Body of pancreas (tissue), 4 donors: ENCODE results near the gene USH2A. TPM values are rescaled to one million over a fixed set of nuclear protein-coding genes. Genes with fewer than 3 reads are reported as not detected.
A peak's percentile ranks its signal among the peaks of the same experiment; 100 is the strongest.

ENCODE experiments used
- ATAC-seq: fragments of 150-250 bp; one replicate; pipeline ENCODE4 v1.9.1; 2016
- DNase-seq, 4 donors: peaks; one replicate each; pipeline ENCODE4 v3.0.0-alpha.2; 2019
- H3K27ac ChIP-seq, 4 donors: fragments of 200-600 bp; sonication (generic); 1 replicate in 3 of 4; 2 replicates in 1 of 4; pipeline versions ENCODE4 v1.5.1 to v1.6.1; 2016 to 2019; ENCODE audit warnings: mild to moderate bottlenecking in 1 of 4, mixed read lengths in 1 of 4, moderate library complexity in 1 of 4
- H3K27me3 ChIP-seq, 2 donors: fragments of 200-600 bp; sonication (generic); one replicate each; pipeline ENCODE4 v1.6.0; 2016; ENCODE audit warnings: mild to moderate bottlenecking in 1 of 2
- H3K36me3 ChIP-seq, 2 donors: fragments of 200-600 bp; sonication (generic); replicated peaks in 1 of 2; 2 replicates each; pipeline ENCODE4 v1.5.1; 2016; ENCODE audit warnings: low read depth in 2 of 2; ENCODE audit not compliant: insufficient read depth in 1 of 2
- H3K4me1 ChIP-seq: fragments of 200-600 bp; sonication (generic); one replicate; pipeline ENCODE4 v1.6.0; 2016
- H3K4me3 ChIP-seq, 2 donors: fragments of 200-600 bp; sonication (generic); 1 replicate in 1 of 2; 2 replicates in 1 of 2; pipeline ENCODE4 v1.5.1; 2016 to 2019
- H3K9me3 ChIP-seq, 3 donors: fragments of 200-600 bp; sonication (generic); 1 replicate in 2 of 3; 2 replicates in 1 of 3; pipeline ENCODE4 v1.5.1; 2016
- POLR2A ChIP-seq, 3 donors: fragments of 450-650 bp; IDR thresholded peaks; one replicate each; pipeline ENCODE4 v1.6.1; 2016; ENCODE audit warnings: antibody characterized with exemption in 3 of 3, mild to moderate bottlenecking in 2 of 3
- WGBS, 2 donors: methylation state at CpG; one replicate each; pipeline ENCODE4 v1.1.5; 2017; 5-methylcytosine and 5-hydroxymethylcytosine counted together
- intact Hi-C: fragments of 100-400 bp; cut with DNase I; formaldehyde crosslinking; loops from one replicate; pipeline ENCODE4 v1.15.1; 2023
- total RNA-seq, 2 donors: library from RNA; depleted of rRNA; stranded (reverse); fragments of >200 nt; gene quantifications; one replicate each; pipeline ENCODE4 v1.1.0, GENCODE V29; 2016
- TF ChIP-seq, protein P1 (sequence below), 7 experiments: fragments of 450-650 bp in 4 of 7; fragments of 200-600 bp in 3 of 7; sonication (generic) in 3 of 7; IDR thresholded peaks; one replicate each; pipeline ENCODE4 v1.5.1; 2016 to 2019; ENCODE audit warnings: antibody characterized with exemption in 7 of 7

Gene USH2A
- total RNA-seq, 2 donors from 2014 or later = 0.26 to 0.33 TPM

DNA sequence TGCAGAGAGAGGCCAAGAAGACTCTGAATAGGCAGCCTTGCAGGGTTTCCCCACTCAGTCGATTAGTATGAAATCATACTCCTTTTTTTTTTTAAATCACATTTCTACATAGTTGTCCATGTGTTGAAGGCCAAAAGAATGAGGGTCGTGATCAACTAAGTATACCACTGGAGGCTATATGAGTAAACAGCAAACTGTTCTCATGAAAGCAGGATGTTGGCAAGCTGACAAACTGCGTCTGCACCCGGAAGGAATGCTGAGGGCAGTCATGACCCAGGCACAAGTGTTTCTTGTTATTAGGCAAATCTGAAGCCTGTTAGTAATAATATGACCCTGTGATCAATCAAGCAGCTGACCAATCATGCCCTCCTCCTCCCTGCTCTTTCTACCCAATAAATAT, 213.2 kb downstream of the USH2A start:
- Histone ChIP-seq H3K9me3 (no peaks in the 10 kb centered on the region), H3K27me3 (no peaks in the 10 kb centered on the region), H3K27ac (no peak overlapping the region), H3K4me3 (no peak overlapping the region), H3K36me3 (no peaks in the 10 kb centered on the region), H3K4me1 (no peaks in the 10 kb centered on the region)
- no peak for ATAC-seq
- TF ChIP-seq, protein P1, sequence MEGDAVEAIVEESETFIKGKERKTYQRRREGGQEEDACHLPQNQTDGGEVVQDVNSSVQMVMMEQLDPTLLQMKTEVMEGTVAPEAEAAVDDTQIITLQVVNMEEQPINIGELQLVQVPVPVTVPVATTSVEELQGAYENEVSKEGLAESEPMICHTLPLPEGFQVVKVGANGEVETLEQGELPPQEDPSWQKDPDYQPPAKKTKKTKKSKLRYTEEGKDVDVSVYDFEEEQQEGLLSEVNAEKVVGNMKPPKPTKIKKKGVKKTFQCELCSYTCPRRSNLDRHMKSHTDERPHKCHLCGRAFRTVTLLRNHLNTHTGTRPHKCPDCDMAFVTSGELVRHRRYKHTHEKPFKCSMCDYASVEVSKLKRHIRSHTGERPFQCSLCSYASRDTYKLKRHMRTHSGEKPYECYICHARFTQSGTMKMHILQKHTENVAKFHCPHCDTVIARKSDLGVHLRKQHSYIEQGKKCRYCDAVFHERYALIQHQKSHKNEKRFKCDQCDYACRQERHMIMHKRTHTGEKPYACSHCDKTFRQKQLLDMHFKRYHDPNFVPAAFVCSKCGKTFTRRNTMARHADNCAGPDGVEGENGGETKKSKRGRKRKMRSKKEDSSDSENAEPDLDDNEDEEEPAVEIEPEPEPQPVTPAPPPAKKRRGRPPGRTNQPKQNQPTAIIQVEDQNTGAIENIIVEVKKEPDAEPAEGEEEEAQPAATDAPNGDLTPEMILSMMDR (IDR thresholded peaks at IDR 0.05) = no peak
- no peak for TF ChIP-seq POLR2A (IDR thresholded peaks at IDR 0.05)
- WGBS, 2 donors = 23 to 30% methylated on average over 4 of the region's 4 CpGs
- DNase-seq = peak in 2 of 4 donors; percentile 16
- intact Hi-C loops = no loop called here

DNA sequence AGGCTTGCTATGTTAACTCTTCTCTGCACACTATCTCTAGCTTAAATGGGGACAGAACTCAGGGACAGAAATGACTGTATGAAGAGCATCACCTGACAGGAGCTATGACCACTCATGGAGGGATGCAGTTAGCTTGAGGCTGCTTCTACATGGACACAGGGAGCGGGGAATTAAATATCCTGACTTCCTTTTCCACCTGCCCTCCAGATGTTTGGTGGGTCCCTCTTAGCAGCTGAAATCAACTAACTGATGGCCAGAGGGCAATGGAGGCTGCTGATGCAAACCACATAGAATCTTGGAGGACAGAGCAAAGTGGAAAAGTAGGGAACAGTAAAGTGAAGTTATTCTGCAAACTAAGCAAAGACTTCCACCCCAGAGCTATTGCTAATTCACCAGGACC, 214.1 kb downstream of the USH2A start:
- Histone ChIP-seq H3K27me3 (no peaks in the 10 kb centered on the region), H3K9me3 (no peaks in the 10 kb centered on the region), H3K4me1 (no peaks in the 10 kb centered on the region), H3K4me3 (no peak overlapping the region), H3K27ac (no peak overlapping the region), H3K36me3 (no peaks in the 10 kb centered on the region)
- DNase-seq (no peak), ATAC-seq (no peak)
- TF ChIP-seq, protein P1 (IDR thresholded peaks at IDR 0.05) = no peak
- no peak for TF ChIP-seq POLR2A (IDR thresholded peaks at IDR 0.05)
- intact Hi-C loops = no loop called here
- WGBS, 2 donors = 89 to 95% methylated on average over 1 of the region's 1 CpG

DNA sequence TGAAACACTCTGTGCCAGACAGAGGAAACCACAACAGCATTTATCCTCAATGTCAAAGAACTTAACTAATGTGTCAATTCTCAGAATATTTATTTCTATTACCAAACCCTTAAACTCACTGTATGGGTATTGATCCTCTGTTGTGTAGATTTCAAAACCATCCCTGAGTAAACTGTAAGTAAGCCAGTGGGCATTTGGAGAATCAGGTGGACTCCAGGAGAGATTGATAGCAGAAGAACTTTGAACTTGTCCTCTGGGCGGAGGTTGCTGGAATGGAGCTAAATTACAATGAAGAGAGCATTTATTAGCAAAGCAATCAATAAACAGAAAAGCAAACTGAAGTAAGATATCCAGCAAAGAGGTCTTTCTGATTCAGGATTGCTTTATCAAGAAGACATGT, 216.1 kb downstream of the USH2A start:
- 6 to 33% methylated on average over 1 of the region's 1 CpG for WGBS, 2 donors

DNA sequence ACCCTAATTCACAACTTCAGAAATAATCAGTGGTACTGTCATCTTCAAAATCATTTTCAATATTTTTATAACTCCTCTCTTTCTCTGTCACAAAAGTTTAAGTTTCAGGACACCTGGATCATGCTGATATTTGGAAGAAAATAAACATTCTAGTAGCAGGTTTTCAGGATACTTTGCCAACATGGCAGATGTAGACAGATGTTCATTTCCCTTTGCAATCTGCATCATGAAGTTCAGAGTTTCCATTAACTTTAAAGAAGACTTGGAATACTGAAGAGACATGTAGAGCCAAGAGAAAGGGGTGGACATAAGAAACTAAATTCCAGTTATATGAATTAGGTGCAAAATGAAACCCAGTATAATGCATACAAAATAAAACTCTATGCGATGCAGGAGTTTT, 218.1 kb downstream of the USH2A start:
- H3K27me3 ChIP-seq = no peaks in the 10 kb centered on the region
- intact Hi-C loops = no loop called here
- DNase-seq (no peak), ATAC-seq (no peak)
- no peaks in the 10 kb centered on the region for H3K4me1 ChIP-seq
- no peaks in the 10 kb centered on the region for H3K9me3 ChIP-seq
- TF ChIP-seq, protein P1 (IDR thresholded peaks at IDR 0.05) = no peak
- no peak for TF ChIP-seq POLR2A (IDR thresholded peaks at IDR 0.05)
- H3K36me3 ChIP-seq = no peaks in the 10 kb centered on the region
- H3K27ac ChIP-seq = no peak overlapping the region
- 90 to 91% methylated on average over 1 of the region's 1 CpG for WGBS, 2 donors
- no peak overlapping the region for H3K4me3 ChIP-seq

More for the DNA sequence above, 216.1 kb downstream of the USH2A start:
- intact Hi-C loops = no loop called here
- ATAC-seq (no peak), DNase-seq (no peak)
- Histone ChIP-seq H3K27ac (no peak overlapping the region), H3K4me3 (no peak overlapping the region), H3K9me3 (no peaks in the 10 kb centered on the region), H3K36me3 (no peaks in the 10 kb centered on the region), H3K4me1 (no peaks in the 10 kb centered on the region), H3K27me3 (no peaks in the 10 kb centered on the region)
- TF ChIP-seq POLR2A (IDR thresholded peaks at IDR 0.05) = no peak
- TF ChIP-seq, protein P1 (IDR thresholded peaks at IDR 0.05) = no peak

DNA sequence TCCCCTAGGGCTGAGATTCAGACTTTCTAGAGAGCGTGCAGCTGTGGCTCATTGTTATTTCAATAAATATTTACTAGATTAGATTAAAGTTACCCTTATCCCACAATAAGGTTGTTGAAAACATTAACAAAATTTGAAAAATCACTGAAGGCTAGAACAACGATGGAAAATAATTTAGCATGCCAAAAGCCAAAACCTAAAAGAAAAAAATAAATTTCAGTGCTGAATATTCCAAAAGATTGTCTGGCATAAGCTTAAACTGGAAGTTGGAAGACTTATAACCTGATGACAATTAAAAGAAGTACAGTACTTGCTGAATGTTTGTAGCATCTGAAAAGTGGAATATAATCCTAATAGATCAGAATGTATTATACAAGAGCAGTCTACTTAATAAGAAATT, 221.3 kb downstream of the USH2A start:
- Histone ChIP-seq H3K27ac (no peak overlapping the region), H3K4me3 (no peak overlapping the region), H3K36me3 (no peaks in the 10 kb centered on the region), H3K27me3 (peaks cover 0 to 4% of the 10 kb centered on the region in 2 donors), H3K9me3 (no peaks in the 10 kb centered on the region), H3K4me1 (no peaks in the 10 kb centered on the region)
- intact Hi-C loops = no loop called here
- 25 to 36% methylated on average over 2 of the region's 2 CpGs for WGBS, 2 donors
- ATAC-seq = no peak
- DNase-seq = no peak
- no peak for TF ChIP-seq POLR2A (IDR thresholded peaks at IDR 0.05)
- TF ChIP-seq, protein P1 (IDR thresholded peaks at IDR 0.05) = no peak
